ENCODE data around the gene G6PC1. TPM values are rescaled to one million over a fixed set of nuclear protein-coding genes. Genes with fewer than 3 reads are reported as not detected.

The G6PC1 gene
- total RNA-seq, 1 donor from 2014 or later: not detected

DNA sequence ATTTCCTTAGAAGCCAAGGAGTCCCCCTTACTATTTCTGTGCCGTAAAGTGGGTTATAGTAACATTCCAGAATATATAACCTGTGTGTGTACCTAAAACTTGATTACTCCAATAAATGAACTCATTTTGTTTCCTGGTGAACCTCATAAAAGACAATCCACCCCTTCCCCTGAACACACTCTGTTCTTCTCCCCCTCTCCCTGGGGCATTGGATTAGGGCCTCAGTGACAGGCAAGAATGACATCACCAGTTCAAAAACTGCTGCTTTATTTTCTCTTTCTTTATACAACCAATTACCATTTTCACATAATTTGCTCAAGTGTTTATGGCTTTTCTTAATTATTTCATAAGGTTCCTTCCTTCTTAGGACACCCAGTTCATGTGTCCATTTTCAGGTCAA is 46.2 kb downstream of the G6PC1 start:
- no peak overlapping the region for H3K4me3 Mint-ChIP-seq
- TF ChIP-seq, protein P1, sequence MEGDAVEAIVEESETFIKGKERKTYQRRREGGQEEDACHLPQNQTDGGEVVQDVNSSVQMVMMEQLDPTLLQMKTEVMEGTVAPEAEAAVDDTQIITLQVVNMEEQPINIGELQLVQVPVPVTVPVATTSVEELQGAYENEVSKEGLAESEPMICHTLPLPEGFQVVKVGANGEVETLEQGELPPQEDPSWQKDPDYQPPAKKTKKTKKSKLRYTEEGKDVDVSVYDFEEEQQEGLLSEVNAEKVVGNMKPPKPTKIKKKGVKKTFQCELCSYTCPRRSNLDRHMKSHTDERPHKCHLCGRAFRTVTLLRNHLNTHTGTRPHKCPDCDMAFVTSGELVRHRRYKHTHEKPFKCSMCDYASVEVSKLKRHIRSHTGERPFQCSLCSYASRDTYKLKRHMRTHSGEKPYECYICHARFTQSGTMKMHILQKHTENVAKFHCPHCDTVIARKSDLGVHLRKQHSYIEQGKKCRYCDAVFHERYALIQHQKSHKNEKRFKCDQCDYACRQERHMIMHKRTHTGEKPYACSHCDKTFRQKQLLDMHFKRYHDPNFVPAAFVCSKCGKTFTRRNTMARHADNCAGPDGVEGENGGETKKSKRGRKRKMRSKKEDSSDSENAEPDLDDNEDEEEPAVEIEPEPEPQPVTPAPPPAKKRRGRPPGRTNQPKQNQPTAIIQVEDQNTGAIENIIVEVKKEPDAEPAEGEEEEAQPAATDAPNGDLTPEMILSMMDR (conservative IDR thresholded peaks at IDR 0.05): no peak
- no peaks in the 10 kb centered on the region for H3K9me3 Mint-ChIP-seq
- H3K36me3 Mint-ChIP-seq (ENCODE audit: low read depth): no peaks in the 10 kb centered on the region
- H3K27ac Mint-ChIP-seq (ENCODE audit: unreplicated experiment): no peak overlapping the region
- no peaks in the 10 kb centered on the region for H3K27me3 Mint-ChIP-seq (ENCODE audit: low read depth)
- no peaks in the 10 kb centered on the region for H3K4me1 Mint-ChIP-seq
- no peak for DNase-seq (ENCODE audit: low read depth, low spot score)

DNA sequence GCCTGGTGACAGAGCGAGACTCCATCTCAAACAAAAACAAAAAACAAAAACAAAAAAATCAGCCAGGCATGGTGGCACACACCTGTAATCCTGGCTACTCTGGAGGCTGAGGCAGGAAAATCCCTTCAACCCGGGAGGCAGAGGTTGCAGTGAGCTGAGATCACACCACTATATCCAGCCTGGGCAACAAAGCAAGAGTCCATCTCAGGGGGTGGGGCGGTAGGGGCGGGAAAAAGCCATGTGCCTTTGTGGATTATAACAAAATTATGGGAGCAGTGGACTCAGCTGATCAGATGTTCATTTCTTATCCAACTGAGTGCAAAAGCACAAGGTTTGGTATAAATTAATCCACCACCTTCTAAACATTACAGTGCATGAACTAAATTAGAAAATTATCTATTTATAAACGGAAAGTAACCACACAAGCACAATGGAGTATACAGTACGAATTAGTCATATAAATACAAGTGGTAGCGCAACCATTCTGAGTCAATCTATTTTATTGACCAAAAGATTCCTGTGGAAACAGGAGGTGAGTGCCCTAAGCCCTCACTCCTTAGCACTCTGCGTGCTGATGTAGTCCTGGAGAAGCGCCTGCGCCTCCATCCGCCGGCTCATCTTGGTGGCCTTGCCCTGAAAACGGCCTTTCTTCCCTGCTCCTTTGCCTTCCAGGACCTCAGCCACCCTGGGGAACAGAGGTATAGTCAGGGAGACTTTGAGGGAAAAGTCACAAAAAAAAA is 49.6 kb downstream of the G6PC1 start:
- H3K27ac Mint-ChIP-seq (ENCODE audit: unreplicated experiment): no peak overlapping the region
- no peaks in the 10 kb centered on the region for H3K9me3 Mint-ChIP-seq
- no peak for DNase-seq (ENCODE audit: low read depth, low spot score)
- TF ChIP-seq, protein P1 (conservative IDR thresholded peaks at IDR 0.05): no peak
- H3K4me1 Mint-ChIP-seq: no peaks in the 10 kb centered on the region
- H3K4me3 Mint-ChIP-seq: no peak overlapping the region
- H3K27me3 Mint-ChIP-seq (ENCODE audit: low read depth): no peaks in the 10 kb centered on the region
- peaks cover 4% of the 10 kb centered on the region for H3K36me3 Mint-ChIP-seq (ENCODE audit: low read depth)

Other genes with a start within 250 kb of the G6PC1 start
- gene TUBG2, start 241.5 kb upstream of the G6PC1 start, total RNA-seq: 18.7 and 20.7 TPM in 2 replicates
- 16.4 and 20.8 TPM in 2 replicates for gene PLEKHH3, start 223.8 kb upstream of the G6PC1 start, total RNA-seq
- gene CCR10, start 219.0 kb upstream of the G6PC1 start, total RNA-seq: 0.68 TPM in 2 replicates
- 17.0 and 19.4 TPM in 2 replicates for gene CNTNAP1, start 218.3 kb upstream of the G6PC1 start, total RNA-seq
- 28.9 and 30.4 TPM in 2 replicates for gene EZH1, start 155.8 kb upstream of the G6PC1 start, total RNA-seq
- 6.5 and 7.9 TPM in 2 replicates for gene RAMP2, start 139.6 kb upstream of the G6PC1 start, total RNA-seq
- 83.7 and 88.7 TPM in 2 replicates for gene VPS25, start 127.3 kb upstream of the G6PC1 start, total RNA-seq
- 0.58 and 0.73 TPM in 2 replicates for gene WNK4, start 120.2 kb upstream of the G6PC1 start, total RNA-seq
- 85.3 and 92.7 TPM in 2 replicates for gene COA3, start 102.1 kb upstream of the G6PC1 start, total RNA-seq
- not detected in 2 replicates for gene CNTD1, start 101.9 kb upstream of the G6PC1 start, total RNA-seq
- gene BECN1, start 76.5 kb upstream of the G6PC1 start, total RNA-seq: 48.7 and 49.5 TPM in 2 replicates
- gene PSME3, start 67.4 kb upstream of the G6PC1 start, total RNA-seq: 172 and 175 TPM in 2 replicates
- 3.0 and 3.2 TPM in 2 replicates for gene AOC2, start 56.2 kb upstream of the G6PC1 start, total RNA-seq
- gene AOC3, start 49.6 kb upstream of the G6PC1 start, total RNA-seq: 0.91 and 1.1 TPM in 2 replicates
- gene AARSD1, start 63.7 kb downstream of the G6PC1 start, total RNA-seq: 61.6 and 65.6 TPM in 2 replicates
- 3.4 and 3.5 TPM in 2 replicates for gene PTGES3L, start 79.3 kb downstream of the G6PC1 start, total RNA-seq
- 15.9 and 16.5 TPM in 2 replicates for gene RUNDC1, start 79.8 kb downstream of the G6PC1 start, total RNA-seq
- 1,045 and 1,183 TPM in 2 replicates for gene RPL27, start 97.6 kb downstream of the G6PC1 start, total RNA-seq
- 0.91 and 1.3 TPM in 2 replicates for gene IFI35, start 106.0 kb downstream of the G6PC1 start, total RNA-seq
- gene VAT1, start 121.6 kb downstream of the G6PC1 start, total RNA-seq: 112 and 115 TPM in 2 replicates
- 15.3 and 17.8 TPM in 2 replicates for gene RND2, start 124.4 kb downstream of the G6PC1 start, total RNA-seq
- gene BRCA1, start 224.6 kb downstream of the G6PC1 start, total RNA-seq: 62.4 and 64.7 TPM in 2 replicates

All from neural crest cell (in vitro differentiated cells).